Measurements from ENCODE around the gene TMEM109. TPM values are rescaled to one million over a fixed set of nuclear protein-coding genes. Genes with fewer than 3 reads are reported as not detected.
A peak's percentile ranks its signal among the peaks of the same experiment; 100 is the strongest.

TMEM109 gene, protein sequence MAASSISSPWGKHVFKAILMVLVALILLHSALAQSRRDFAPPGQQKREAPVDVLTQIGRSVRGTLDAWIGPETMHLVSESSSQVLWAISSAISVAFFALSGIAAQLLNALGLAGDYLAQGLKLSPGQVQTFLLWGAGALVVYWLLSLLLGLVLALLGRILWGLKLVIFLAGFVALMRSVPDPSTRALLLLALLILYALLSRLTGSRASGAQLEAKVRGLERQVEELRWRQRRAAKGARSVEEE
- 32.9 TPM for total RNA-seq
- 183 TPM for polyA plus RNA-seq

DNA sequence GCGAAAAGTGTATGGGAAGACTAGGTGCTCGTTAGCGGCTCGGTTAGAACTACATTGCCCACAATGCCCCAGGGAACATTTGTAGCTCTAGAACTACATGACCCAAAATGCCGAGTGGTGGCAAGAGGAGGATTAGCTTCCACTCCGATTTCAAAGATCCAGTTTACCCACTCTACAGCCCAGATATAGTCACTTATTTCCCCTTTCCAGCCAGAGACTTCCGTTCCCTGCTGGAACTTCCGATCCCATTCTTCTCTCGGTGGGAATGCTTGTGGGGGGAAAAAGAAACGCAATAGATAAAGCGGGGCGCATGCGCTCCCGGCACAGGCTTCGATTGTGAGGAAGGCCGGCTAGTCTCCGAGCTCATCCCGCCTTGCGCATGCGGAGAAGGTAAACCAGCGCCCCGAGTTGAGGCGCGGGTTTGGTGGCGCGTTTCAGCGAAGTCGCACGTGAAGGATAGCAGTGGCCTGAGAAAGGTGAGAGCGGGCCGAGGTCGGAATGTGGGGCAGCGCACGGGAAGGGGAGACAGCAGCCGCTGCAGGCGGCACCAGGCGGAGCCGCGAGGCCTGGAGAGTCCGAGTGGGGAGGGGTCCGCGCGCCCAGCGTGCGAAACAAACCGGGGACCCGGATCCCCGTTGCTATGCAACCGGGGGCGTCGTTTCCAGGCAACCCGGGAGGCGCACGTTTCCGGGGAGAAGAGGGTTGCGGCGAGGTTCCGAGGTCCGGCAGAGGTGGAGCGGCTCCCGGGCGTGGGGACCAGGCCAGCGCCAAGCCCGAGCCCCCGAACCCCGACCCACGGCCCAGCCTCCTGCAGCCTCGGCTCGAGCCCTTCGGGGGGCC lies at the start of gene TMEM109:
Gene TMEM109 (plus strand): TSS at position 366 of the 840 bp plus-strand sequence. CDS start 5,536 bp downstream, outside the sequence.
- DNase-seq (ENCODE audit: extremely low spot score): peak; percentile 91
- peak within 1 kb of the TSS; percentile 72 for H3K4me3 ChIP-seq (ENCODE audit: low read depth, low read length)
- under 1% methylated on average over 70 of the region's 70 CpGs for WGBS
- peaks cover 2% of the 10 kb centered on the region for H3K4me1 ChIP-seq (ENCODE audit: insufficient read depth)
- H3K27ac ChIP-seq (ENCODE audit: low read depth): peak within 1 kb of the TSS; percentile 82
- H3K36me3 ChIP-seq (ENCODE audit: insufficient read depth): no peaks in the 10 kb centered on the region

DNA sequence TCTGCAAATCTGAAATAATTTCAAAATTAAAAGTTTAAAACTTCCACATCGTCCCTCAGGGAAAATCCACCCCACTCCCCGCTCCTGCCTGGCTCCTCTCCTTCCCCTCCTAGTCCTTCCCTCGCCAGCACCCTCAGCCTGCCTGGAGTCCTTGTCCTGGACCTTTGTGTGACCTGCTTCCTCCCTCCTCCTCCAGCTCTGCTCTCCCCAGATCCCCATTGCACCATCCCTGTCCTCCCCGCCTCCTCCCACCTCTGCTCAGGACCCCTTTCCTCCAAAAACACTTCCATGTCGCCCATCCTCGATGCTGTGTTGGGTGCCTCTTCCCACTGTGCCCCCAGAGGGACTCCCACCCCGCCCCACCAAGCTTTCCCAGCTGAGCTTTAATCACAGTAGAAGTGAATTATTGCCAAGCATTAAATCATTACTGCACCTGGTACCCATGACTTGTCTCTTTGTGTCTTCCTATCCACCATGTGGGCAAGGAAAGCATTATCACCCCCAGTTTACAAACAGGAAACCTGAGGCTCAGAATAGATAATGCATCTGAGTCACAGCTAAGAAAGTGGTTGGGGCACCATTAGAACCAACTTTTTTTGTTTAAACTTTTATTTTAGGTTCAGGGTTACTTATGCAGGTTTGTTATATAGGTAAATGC lies 49.0 kb upstream of the TMEM109 start:
- 72% methylated on average over 7 of the region's 7 CpGs for WGBS
- Histone ChIP-seq H3K4me1 (ENCODE audit: insufficient read depth) (no peaks in the 10 kb centered on the region), H3K4me3 (ENCODE audit: low read depth, low read length) (no peak overlapping the region), H3K36me3 (ENCODE audit: insufficient read depth) (no peaks in the 10 kb centered on the region), H3K27ac (ENCODE audit: low read depth) (no peak overlapping the region)
- DNase-seq (ENCODE audit: extremely low spot score): no peak

DNA sequence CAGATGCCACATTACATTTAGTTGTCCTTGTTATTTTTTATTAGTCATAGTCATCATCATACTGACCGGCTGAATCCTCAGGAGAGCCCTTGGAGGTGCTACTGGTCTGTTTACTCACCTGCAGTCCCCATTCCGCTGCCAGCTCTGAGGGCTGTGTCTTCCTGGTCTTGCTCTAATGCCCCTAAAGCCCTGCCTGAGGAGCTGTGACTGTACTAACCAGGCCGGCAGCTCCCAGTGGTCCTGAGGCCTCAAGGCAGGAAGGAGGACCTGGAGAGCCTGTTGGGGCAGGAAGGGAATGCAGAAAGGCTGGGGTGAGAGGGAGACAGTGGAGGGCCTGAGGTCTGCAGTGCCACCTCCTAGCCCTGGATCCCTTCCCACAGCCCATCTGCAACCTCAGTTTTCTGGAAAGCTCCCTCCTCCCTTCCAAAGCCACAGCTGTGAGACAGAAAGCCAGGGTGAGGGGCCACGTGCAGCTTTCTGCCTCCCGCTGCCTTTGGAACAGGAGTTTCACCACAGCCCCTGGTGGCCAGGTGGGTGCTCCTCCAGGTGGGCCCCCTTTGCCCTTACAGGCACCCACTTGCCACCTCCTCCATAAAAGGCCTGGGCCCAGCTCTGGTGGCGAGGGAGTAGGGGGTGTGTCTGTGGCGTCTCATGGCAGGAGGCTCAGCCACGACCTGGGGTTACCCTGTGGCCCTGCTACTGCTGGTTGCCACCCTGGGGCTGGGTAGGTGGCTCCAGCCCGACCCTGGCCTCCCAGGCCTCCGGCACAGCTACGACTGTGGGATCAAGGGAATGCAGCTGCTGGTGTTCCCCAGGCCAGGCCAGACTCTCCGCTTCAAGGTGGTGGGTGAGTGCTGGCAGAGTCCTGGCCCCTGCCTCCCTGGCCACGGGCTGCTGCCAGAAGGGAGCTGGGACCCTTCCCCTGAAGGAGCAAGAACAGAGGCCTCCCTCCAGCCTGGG lies 46.8 kb upstream of the TMEM109 start, which contains the start of gene ZP1:
Gene ZP1 (plus strand): TSS at position 632 of the 960 bp plus-strand sequence. CDS start 20 bp downstream, at position 652.
- Histone ChIP-seq H3K27ac (ENCODE audit: low read depth) (no peak within 1 kb of the TSS), H3K4me3 (ENCODE audit: low read depth, low read length) (no peak within 1 kb of the TSS), H3K36me3 (ENCODE audit: insufficient read depth) (no peaks in the 10 kb centered on the region), H3K4me1 (ENCODE audit: insufficient read depth) (no peaks in the 10 kb centered on the region)
- 63% methylated on average over 13 of the region's 13 CpGs for WGBS
- no peak for DNase-seq (ENCODE audit: extremely low spot score)

DNA sequence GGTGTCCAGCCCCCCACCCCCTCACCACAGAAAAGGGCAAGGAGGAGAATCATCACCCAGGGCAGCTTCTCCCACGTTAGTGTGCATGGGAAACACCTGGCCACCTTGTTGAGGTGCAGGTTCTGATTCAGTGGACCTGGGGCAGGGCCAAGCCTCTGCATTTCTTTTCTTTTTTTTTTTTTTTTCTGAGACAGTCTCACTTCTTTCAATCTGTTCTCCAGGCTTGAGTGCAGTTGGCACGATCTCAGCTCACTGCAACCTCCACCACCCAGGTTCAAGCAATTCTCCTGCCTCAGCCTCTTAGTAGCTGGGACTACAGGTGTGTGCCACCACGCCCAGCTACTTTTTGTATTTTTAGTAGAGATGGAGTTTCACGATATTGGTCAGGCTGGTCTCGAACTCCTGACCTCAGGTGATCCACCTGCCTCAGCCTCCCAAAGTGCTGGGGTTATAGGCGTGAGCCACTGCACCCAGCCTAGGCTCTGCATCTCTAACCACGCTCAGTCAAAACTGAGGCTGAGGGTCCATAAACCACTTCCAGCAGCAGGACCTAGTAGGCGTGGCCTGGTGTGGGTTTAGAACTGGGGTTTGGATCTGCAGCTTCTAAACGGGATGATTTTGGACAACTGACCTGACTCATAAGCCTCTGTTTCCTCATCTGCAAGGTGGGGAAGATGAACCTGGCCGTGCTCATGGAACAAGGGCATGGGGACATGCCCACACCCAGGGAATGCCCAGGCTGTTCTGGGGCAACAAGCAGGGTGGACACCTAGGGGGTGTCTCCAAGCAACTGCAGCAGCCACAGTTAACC lies 45.9 kb upstream of the TMEM109 start:
- 75% methylated on average over 10 of the region's 10 CpGs for WGBS

DNA sequence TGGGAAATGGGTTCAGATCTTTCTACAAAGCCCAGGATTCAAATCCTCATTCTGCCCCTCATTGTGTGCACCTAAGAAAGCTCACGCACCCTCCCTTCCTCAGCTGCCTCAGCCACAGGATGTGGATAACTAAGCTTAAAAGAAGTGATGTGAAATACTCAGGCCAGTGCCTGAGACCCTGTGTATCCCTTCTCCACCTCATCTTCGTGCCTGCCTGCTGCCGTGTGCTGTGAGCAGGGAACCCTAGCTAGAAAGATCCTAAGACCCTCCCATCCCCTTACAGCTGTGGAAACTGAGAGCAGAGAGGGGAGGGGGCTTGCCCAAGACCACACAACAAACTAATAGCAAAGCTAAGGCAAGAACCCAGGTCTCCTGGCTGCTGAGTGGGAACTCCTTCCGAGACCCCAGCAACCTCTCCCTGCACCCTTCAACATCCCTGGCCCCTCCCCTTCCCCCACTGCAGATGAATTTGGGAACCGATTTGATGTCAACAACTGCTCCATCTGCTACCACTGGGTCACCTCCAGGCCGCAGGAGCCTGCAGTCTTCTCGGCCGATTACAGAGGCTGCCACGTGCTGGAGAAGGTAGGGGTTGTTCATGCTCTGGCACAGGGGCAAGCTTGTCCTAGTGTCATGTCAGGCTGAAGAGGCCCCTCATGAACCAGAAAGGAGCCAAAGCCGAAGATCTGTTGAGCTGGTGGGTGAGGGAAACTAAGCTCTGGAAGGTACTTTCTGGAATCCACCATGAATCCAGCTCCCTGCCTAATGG lies 45.1 kb upstream of the TMEM109 start:
- H3K4me1 ChIP-seq (ENCODE audit: insufficient read depth): no peaks in the 10 kb centered on the region
- 78% methylated on average over 10 of the region's 10 CpGs for WGBS
- no peak for DNase-seq (ENCODE audit: extremely low spot score)
- no peaks in the 10 kb centered on the region for H3K36me3 ChIP-seq (ENCODE audit: insufficient read depth)
- no peak overlapping the region for H3K27ac ChIP-seq (ENCODE audit: low read depth)
- H3K4me3 ChIP-seq (ENCODE audit: low read depth, low read length): no peak overlapping the region

More for the DNA sequence above, 45.9 kb upstream of the TMEM109 start:
- no peak for DNase-seq (ENCODE audit: extremely low spot score)
- H3K27ac ChIP-seq (ENCODE audit: low read depth): no peak overlapping the region
- no peak overlapping the region for H3K4me3 ChIP-seq (ENCODE audit: low read depth, low read length)
- H3K36me3 ChIP-seq (ENCODE audit: insufficient read depth): no peaks in the 10 kb centered on the region
- H3K4me1 ChIP-seq (ENCODE audit: insufficient read depth): no peaks in the 10 kb centered on the region

DNA sequence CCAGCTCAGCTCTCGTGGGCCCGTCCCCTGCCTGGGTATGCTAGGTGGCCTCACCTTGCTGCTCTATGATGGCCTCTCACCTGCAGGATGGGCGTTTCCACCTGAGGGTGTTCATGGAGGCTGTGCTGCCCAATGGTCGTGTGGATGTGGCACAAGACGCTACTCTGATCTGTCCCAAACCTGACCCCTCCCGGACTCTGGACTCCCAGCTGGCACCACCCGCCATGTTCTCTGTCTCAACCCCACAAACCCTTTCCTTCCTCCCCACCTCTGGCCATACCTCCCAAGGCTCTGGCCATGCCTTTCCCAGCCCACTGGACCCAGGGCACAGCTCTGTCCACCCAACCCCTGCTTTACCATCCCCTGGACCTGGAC lies 44.5 kb upstream of the TMEM109 start:
- 92% methylated on average over 7 of the region's 7 CpGs for WGBS
- Histone ChIP-seq H3K36me3 (ENCODE audit: insufficient read depth) (no peaks in the 10 kb centered on the region), H3K4me1 (ENCODE audit: insufficient read depth) (no peaks in the 10 kb centered on the region), H3K4me3 (ENCODE audit: low read depth, low read length) (no peak overlapping the region), H3K27ac (ENCODE audit: low read depth) (no peak overlapping the region)
- DNase-seq (ENCODE audit: extremely low spot score): no peak

DNA sequence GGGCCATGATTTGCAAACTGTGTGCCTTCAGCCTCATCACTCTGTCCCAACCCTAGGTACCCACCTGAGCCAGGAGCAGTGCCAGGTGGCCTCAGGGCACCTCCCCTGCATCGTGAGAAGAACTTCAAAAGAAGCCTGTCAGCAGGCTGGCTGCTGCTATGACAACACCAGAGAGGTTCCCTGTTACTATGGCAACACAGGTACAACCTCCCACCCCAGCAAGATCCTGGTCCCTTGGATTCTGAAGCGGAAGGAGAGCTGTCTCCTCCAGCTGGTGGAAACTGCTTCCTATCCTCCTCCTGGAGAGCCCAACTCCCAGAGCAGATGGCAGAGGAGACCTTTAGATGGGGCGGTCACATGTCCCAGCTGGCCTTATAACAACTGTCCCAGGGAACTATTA lies 43.7 kb upstream of the TMEM109 start:
- no peaks in the 10 kb centered on the region for H3K4me1 ChIP-seq (ENCODE audit: insufficient read depth)
- H3K27ac ChIP-seq (ENCODE audit: low read depth): no peak overlapping the region
- no peak for DNase-seq (ENCODE audit: extremely low spot score)
- 56% methylated on average over 3 of the region's 3 CpGs for WGBS
- H3K4me3 ChIP-seq (ENCODE audit: low read depth, low read length): no peak overlapping the region
- H3K36me3 ChIP-seq (ENCODE audit: insufficient read depth): no peaks in the 10 kb centered on the region

DNA sequence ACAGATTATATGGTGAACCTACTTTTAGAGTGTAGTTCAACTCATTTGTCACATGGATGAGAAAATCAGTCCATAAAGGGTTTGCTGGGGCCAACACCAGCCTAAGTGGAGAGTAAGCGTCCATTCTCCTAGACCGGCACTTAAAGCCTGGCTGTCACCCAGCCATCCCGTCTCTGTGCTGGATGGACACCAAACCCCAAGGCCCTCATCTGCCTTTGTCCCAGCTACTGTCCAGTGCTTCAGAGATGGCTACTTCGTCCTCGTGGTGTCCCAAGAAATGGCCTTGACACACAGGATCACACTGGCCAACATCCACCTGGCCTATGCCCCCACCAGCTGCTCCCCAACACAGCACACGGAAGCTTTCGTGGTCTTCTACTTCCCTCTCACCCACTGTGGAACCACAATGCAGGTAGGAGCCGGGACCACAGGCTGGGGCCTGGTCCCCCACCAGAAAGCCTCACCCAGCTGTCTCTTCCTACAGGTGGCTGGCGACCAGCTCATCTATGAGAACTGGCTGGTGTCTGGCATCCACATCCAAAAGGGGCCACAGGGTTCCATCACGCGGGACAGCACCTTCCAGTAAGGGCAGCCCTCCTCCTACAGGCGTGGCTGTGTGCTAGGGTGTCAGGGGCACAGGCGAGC lies 43.1 kb upstream of the TMEM109 start:
- 85% methylated on average over 13 of the region's 13 CpGs for WGBS
- DNase-seq (ENCODE audit: extremely low spot score): no peak
- H3K27ac ChIP-seq (ENCODE audit: low read depth): no peak overlapping the region
- no peaks in the 10 kb centered on the region for H3K4me1 ChIP-seq (ENCODE audit: insufficient read depth)
- H3K4me3 ChIP-seq (ENCODE audit: low read depth, low read length): no peak overlapping the region
- no peaks in the 10 kb centered on the region for H3K36me3 ChIP-seq (ENCODE audit: insufficient read depth)

DNA sequence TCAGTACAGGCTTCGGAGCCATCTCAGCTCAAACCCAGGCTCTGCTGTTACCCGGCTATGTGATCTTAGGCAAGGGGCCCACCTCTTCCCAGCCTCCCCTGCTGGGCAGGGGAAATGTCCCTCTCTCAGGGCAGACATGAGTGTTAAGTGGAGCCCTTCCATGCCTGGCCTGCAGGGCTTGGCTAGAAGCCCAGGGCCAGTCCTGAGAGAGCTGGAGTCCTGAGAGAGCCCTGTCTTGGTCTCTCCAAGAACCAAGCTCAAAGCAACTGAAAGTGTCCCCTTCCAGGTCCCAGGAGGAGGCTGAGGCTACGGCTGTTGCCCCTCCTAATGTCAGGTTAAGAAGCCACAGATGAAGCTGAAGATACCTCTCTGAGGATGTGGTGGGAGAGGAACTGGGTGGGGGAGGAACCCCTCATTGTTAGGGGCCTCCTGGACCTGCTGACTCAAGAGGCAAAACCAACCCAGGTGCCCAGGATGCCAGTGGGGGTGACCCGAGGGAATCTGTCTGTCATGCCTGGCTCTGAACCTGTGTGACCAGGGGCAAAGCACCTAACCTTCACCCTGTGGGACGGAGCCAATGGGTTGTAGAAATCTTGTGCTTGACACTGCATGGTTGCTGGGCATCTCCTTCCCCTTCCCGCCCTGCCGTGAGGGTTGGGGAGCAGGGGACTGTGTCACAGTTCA lies 42.4 kb upstream of the TMEM109 start:
- no peak for DNase-seq (ENCODE audit: extremely low spot score)
- Histone ChIP-seq H3K4me1 (ENCODE audit: insufficient read depth) (no peaks in the 10 kb centered on the region), H3K36me3 (ENCODE audit: insufficient read depth) (no peaks in the 10 kb centered on the region), H3K27ac (ENCODE audit: low read depth) (no peak overlapping the region), H3K4me3 (ENCODE audit: low read depth, low read length) (no peak overlapping the region)
- WGBS: 82% methylated on average over 7 of the region's 7 CpGs

DNA sequence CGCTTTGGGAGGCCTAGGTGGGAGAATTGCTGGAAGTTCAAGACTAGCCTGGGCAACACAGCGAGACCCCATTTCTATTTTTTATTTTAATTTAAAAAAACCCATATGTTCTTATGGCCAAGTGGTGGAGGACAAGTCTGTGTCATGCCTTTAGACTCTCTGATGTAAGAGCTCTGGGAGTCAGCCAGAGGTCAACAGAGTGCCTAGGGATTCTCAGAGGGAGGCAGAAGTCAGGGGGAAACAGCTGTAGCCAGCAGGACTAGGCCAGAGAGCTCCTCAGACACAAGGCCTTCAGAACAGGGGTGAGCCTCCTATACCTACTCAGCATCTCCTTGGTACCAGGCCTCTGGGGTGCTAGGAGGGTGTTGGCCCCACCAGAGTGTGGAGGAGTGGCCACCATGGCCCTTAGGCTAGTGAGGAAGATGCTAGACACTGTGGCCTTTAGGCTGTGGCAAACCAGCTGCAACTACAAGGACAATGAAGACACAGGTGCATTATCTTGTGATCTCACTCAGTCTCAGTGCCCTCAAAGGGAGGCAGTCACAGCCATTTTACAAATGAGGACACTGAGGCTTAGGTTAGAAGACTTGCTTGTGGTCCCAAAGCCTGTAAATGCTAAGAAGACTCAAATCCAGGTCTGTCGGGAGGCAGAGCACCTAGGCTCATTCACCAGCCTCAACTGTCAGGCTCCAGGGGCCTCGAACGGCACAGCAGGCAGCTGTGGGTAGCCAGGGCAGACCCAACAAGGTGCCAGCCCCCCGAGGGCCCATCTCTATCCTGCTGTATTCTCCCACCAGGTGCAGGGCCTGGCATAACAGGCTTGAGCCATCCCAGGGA lies 41.6 kb upstream of the TMEM109 start:
- DNase-seq (ENCODE audit: extremely low spot score): no peak
- 89% methylated on average over 6 of the region's 6 CpGs for WGBS
- no peaks in the 10 kb centered on the region for H3K4me1 ChIP-seq (ENCODE audit: insufficient read depth)
- H3K36me3 ChIP-seq (ENCODE audit: insufficient read depth): no peaks in the 10 kb centered on the region
- no peak overlapping the region for H3K4me3 ChIP-seq (ENCODE audit: low read depth, low read length)
- no peak overlapping the region for H3K27ac ChIP-seq (ENCODE audit: low read depth)

All from urinary bladder (tissue), 4 donors.